ENCODE results near the gene PTPRE. TPM values are rescaled to one million over a fixed set of nuclear protein-coding genes. Genes with fewer than 3 reads are reported as not detected.

PTPRE gene
- total and polyA plus RNA-seq, 8 donors: 6.8 to 88.7 (median 9.3) TPM

DNA sequence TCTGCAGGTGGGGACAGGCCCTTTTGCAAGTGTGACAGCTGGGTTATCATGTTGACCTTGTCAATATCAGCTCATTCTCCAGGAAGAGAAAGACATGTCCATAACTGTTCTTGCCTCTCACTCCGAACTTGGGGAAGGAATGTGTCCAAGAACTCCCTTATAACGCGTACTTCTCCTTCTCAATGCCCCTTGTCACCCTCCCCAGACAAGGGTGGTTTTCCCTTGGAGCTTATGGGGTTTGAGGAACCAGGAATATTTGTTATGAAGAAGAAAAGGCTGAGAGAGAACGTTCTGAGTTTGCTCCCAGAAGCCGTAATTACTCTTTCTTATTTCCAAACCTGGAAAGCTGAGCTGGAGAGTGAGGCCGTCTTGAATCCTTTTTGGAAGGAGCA lies 141.9 kb downstream of the PTPRE start:
- no peak for DNase-seq
- intact Hi-C loops (cut with DNase I): no loop called here
- peaks cover 0 to 42% of the 10 kb centered on the region in 2 donors for H3K36me3 ChIP-seq
- peak overlapping the region; percentile 85 to 86 for H3K27ac ChIP-seq
- no peak for ATAC-seq
- H3K9me3 ChIP-seq: no peaks in the 10 kb centered on the region
- peak overlapping the region; percentile 8 to 51 for H3K4me3 ChIP-seq
- no peaks in the 10 kb centered on the region for H3K27me3 ChIP-seq
- H3K4me1 ChIP-seq: peaks cover 18 to 71% of the 10 kb centered on the region in 2 donors
- TF ChIP-seq, protein P1, sequence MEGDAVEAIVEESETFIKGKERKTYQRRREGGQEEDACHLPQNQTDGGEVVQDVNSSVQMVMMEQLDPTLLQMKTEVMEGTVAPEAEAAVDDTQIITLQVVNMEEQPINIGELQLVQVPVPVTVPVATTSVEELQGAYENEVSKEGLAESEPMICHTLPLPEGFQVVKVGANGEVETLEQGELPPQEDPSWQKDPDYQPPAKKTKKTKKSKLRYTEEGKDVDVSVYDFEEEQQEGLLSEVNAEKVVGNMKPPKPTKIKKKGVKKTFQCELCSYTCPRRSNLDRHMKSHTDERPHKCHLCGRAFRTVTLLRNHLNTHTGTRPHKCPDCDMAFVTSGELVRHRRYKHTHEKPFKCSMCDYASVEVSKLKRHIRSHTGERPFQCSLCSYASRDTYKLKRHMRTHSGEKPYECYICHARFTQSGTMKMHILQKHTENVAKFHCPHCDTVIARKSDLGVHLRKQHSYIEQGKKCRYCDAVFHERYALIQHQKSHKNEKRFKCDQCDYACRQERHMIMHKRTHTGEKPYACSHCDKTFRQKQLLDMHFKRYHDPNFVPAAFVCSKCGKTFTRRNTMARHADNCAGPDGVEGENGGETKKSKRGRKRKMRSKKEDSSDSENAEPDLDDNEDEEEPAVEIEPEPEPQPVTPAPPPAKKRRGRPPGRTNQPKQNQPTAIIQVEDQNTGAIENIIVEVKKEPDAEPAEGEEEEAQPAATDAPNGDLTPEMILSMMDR (IDR thresholded peaks at IDR 0.05): no peak

DNA sequence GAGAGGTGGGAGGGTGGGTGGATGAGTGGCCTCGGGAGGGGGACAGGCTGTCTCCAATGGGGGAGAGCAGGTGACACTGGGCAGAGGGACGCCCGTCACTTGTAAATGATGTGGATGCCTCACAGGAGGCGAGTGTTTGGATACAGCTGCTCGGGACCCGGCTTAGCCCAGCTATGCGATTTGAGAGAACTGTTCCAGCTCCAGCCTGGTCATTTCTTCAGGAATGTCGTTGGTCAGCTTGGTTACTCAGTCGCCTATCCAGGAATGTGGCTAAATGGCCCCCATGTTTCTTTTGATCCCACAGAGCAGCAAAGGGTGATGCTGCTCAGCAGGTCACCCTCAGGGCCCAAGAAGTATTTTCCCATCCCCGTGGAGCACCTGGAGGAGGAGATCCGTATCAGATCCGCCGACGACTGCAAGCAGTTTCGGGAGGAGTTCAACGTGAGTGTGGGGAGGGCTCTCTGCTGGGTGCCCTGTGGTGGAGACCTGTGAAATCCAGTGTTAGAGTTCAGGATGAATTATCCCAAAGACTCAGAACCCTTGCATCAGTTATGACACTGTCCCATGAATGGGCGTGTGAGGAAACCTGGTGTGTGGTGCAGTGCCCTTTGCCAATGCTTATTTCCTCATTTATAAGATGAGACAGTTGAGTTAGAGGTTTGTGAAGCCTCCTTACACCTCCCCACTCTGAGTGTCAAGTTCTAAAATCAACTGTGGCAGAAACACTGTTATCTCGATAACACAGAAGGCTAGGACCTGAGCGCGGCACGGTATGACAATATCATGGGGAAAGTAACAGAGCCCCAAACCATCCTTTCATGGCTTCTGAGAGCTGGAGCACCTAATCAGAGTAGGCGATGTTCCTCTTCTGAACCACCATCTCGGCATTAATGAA lies 142.6 kb downstream of the PTPRE start:
- DNase-seq: peak in 1 of 4 donors; percentile 36
- H3K27ac ChIP-seq: peak overlapping the region; percentile 85 to 86
- H3K4me3 ChIP-seq: peak overlapping the region in 1 of 2 donors; percentile 51
- no peak for ATAC-seq
- H3K4me1 ChIP-seq: peaks cover 18 to 78% of the 10 kb centered on the region in 2 donors
- H3K27me3 ChIP-seq: no peaks in the 10 kb centered on the region
- no peaks in the 10 kb centered on the region for H3K9me3 ChIP-seq
- intact Hi-C loops (cut with DNase I): no loop called here
- peaks cover 0 to 48% of the 10 kb centered on the region in 2 donors for H3K36me3 ChIP-seq
- TF ChIP-seq, protein P1 (IDR thresholded peaks at IDR 0.05): no peak

DNA sequence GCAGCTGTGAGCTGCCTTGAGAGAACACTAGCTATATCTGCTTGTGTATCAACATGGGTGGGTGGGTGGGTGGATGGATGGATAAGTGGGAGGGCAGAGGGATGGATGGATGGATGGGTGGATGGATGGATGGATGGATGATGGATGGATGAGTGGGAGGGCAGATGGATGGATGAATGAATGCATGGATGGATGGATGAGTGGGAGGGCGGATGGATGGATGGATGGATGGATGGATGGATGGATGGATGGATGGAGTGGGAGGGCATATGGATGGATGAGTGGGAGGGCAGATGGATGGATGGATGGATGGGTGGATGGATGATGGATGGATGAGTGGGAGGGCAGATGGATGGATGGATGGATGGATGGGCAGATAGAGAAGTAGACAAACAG lies 143.2 kb downstream of the PTPRE start:
- ATAC-seq: no peak
- H3K4me3 ChIP-seq: peak overlapping the region in 1 of 2 donors; percentile 51

DNA sequence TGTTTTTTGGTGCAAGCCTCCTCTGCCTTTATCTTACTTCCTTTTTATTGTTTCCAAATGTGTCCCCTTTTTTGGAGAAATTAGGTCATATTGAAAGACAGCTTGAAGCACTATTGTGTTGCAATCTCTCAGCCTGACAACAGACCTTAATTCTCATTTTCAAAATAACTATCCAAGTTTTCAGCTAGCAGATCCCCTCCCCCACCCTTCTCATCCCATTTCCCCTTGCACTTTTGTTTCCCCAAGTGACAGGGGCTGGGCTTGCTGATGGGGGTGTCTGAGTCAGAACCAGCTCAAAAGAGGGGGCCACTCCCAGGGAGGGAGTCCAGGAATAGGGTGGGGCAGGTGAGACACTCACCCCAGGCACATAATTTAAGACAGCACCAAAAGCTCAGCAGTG lies 144.0 kb downstream of the PTPRE start:
- no peak for ATAC-seq
- peak overlapping the region; percentile 44 to 86 for H3K27ac ChIP-seq
- intact Hi-C loops (cut with DNase I): no loop called here

More for the DNA sequence above, 143.2 kb downstream of the PTPRE start:
- DNase-seq: peak in 1 of 4 donors; percentile 8
- Histone ChIP-seq H3K27ac (peak overlapping the region in 1 of 2 donors; percentile 86), H3K27me3 (no peaks in the 10 kb centered on the region), H3K9me3 (no peaks in the 10 kb centered on the region), H3K4me1 (peaks cover 18 to 80% of the 10 kb centered on the region in 2 donors), H3K36me3 (peaks cover 0 to 54% of the 10 kb centered on the region in 2 donors)
- intact Hi-C loops (cut with DNase I): no loop called here
- TF ChIP-seq, protein P1 (IDR thresholded peaks at IDR 0.05): no peak

More for the DNA sequence above, 144.0 kb downstream of the PTPRE start:
- Histone ChIP-seq H3K36me3 (peaks cover 0 to 62% of the 10 kb centered on the region in 2 donors), H3K9me3 (no peaks in the 10 kb centered on the region), H3K27me3 (no peaks in the 10 kb centered on the region), H3K4me3 (peak overlapping the region in 1 of 2 donors; percentile 51), H3K4me1 (peaks cover 18 to 80% of the 10 kb centered on the region in 2 donors)
- peak in 2 of 4 donors; percentile 40 to 66 for DNase-seq
- TF ChIP-seq, protein P1 (IDR thresholded peaks at IDR 0.05): no peak
